SU-DHL-6 (cell line): Measurements from ENCODE around the gene RNF126.

Experiments
- CTCF ChIP-seq: fragments of 200-600 bp; sonication (generic); IDR thresholded peaks from one replicate; pipeline ENCODE4 v1.5.1; 2017; ENCODE audit warnings: antibody characterized with exemption, mild to moderate bottlenecking, low read length, moderate library complexity; ENCODE audit not compliant: insufficient read depth, poor library complexity, severe bottlenecking
- EZH2phosphoT487 ChIP-seq: fragments of 200-600 bp; sonication (generic), shearing (Covaris generic); conservative IDR thresholded peaks from 2 replicates; pipeline ENCODE4 v1.6.1; 2018; ENCODE audit warnings: mild to moderate bottlenecking, antibody characterized with exemption, low read length, moderate library complexity, mixed read lengths

GRCh38 chr19:703651-704446 lies 40.8 kb upstream of the RNF126 start:
- TF ChIP-seq CTCF (no peak), EZH2phosphoT487 (no peak)
